Effector memory CD8-positive, alpha-beta T cell (primary cell): ENCODE measurements around the gene AIRE.

ENCODE experiments used
- ATAC-seq: fragments of 150-1000 bp; cut with Tn5 transposase; replicated peaks from 2 replicates; pipeline ENCODE4 v1.10.0; 2021; ENCODE audit warnings: mild to moderate bottlenecking, moderate library complexity
- DNase-seq, 3 experiments: peaks; one replicate each; pipeline ENCODE4 v3.0.0; 2021
- H3K27ac Mint-ChIP-seq, 2 donors: one replicate each; pipeline ENCODE4 v1.8.0; 2022; ENCODE audit warnings: mild to moderate bottlenecking in 2 of 2, mixed read lengths in 2 of 2, moderate library complexity in 2 of 2
- H3K27me3 Mint-ChIP-seq, 2 donors: one replicate each; pipeline ENCODE4 v1.8.0; 2022; ENCODE audit warnings: mixed read lengths in 2 of 2
- H3K36me3 Mint-ChIP-seq: one replicate; pipeline ENCODE4 v1.8.0; 2022; ENCODE audit warnings: mild to moderate bottlenecking, moderate library complexity, mixed read lengths; ENCODE audit not compliant: insufficient read depth
- H3K4me1 Mint-ChIP-seq, 2 donors: one replicate each; pipeline ENCODE4 v1.8.0; 2022; ENCODE audit warnings: low read depth in 2 of 2, mixed read lengths in 2 of 2
- H3K4me3 Mint-ChIP-seq, 2 donors: one replicate each; pipeline ENCODE4 v1.8.0; 2022; ENCODE audit warnings: mild to moderate bottlenecking in 2 of 2, mixed read lengths in 2 of 2, moderate library complexity in 2 of 2
- H3K9me3 Mint-ChIP-seq, 2 donors: one replicate each; pipeline ENCODE4 v1.8.0; 2022; ENCODE audit warnings: mixed read lengths in 2 of 2

AIRE gene

GRCh38 chr21:44324106-44324853 is 38.6 kb downstream of the AIRE start:
- peaks cover 16% of the 10 kb centered on the region for H3K36me3 Mint-ChIP-seq

GRCh38 chr21:44324854-44325107 is 39.1 kb downstream of the AIRE start:
- Mint-ChIP-seq H3K9me3 (no peaks in the 10 kb centered on the region), H3K36me3 (peaks cover 19% of the 10 kb centered on the region), H3K4me3 (no peak overlapping the region), H3K4me1 (peaks cover 0 to 3% of the 10 kb centered on the region in 2 donors), H3K27ac (no peak overlapping the region), H3K27me3 (no peaks in the 10 kb centered on the region)
- DNase-seq (no peak), ATAC-seq (no peak)

More at GRCh38 chr21:44324106-44324853, 38.6 kb downstream of the AIRE start:
- no peak overlapping the region for H3K27ac Mint-ChIP-seq
- DNase-seq (no peak), ATAC-seq (no peak)
- H3K9me3 Mint-ChIP-seq, result no peaks in the 10 kb centered on the region
- H3K4me1 Mint-ChIP-seq, result peaks cover 0 to 3% of the 10 kb centered on the region in 2 donors
- no peak overlapping the region for H3K4me3 Mint-ChIP-seq
- no peaks in the 10 kb centered on the region for H3K27me3 Mint-ChIP-seq

GRCh38 chr21:44325386-44326271 is 40.0 kb downstream of the AIRE start:
- Mint-ChIP-seq H3K27me3 (no peaks in the 10 kb centered on the region), H3K4me1 (peaks cover 0 to 3% of the 10 kb centered on the region in 2 donors), H3K4me3 (no peak overlapping the region), H3K36me3 (peaks cover 19% of the 10 kb centered on the region), H3K27ac (no peak overlapping the region), H3K9me3 (no peaks in the 10 kb centered on the region)
- no peak for DNase-seq
- ATAC-seq, result no peak

GRCh38 chr21:44326272-44326647 is 40.6 kb downstream of the AIRE start:
- Mint-ChIP-seq H3K4me3 (no peak overlapping the region), H3K9me3 (no peaks in the 10 kb centered on the region), H3K27me3 (no peaks in the 10 kb centered on the region), H3K4me1 (peaks cover 0 to 3% of the 10 kb centered on the region in 2 donors), H3K27ac (no peak overlapping the region), H3K36me3 (peaks cover 22% of the 10 kb centered on the region)
- no peak for DNase-seq
- no peak for ATAC-seq

- Mint-ChIP-seq H3K4me1 (peaks cover 0 to 3% of the 10 kb centered on the region in 2 donors), H3K9me3 (no peaks in the 10 kb centered on the region), H3K4me3 (no peak overlapping the region), H3K27ac (peak overlapping the region in 1 of 2 donors; percentile 70), H3K36me3 (peaks cover 26% of the 10 kb centered on the region), H3K27me3 (no peaks in the 10 kb centered on the region)
- DNase-seq, result no peak
- no peak for ATAC-seq
Observed at GRCh38 chr21:44326716-44327602, 41.3 kb downstream of the AIRE start.

GRCh38 chr21:44327603-44327974 is 41.9 kb downstream of the AIRE start:
- peaks cover 26% of the 10 kb centered on the region for H3K36me3 Mint-ChIP-seq

GRCh38 chr21:44328242-44328895 is 42.7 kb downstream of the AIRE start:
- Mint-ChIP-seq H3K27me3 (no peaks in the 10 kb centered on the region), H3K4me1 (peaks cover 0 to 3% of the 10 kb centered on the region in 2 donors), H3K36me3 (peaks cover 27% of the 10 kb centered on the region), H3K27ac (peak overlapping the region; percentile 6 to 70), H3K9me3 (no peaks in the 10 kb centered on the region), H3K4me3 (no peak overlapping the region)
- ATAC-seq, result no peak
- no peak for DNase-seq

More at GRCh38 chr21:44327603-44327974, 41.9 kb downstream of the AIRE start:
- no peak overlapping the region for H3K4me3 Mint-ChIP-seq
- H3K4me1 Mint-ChIP-seq, result peaks cover 0 to 3% of the 10 kb centered on the region in 2 donors
- DNase-seq (no peak), ATAC-seq (no peak)
- peak overlapping the region in 1 of 2 donors; percentile 70 for H3K27ac Mint-ChIP-seq
- no peaks in the 10 kb centered on the region for H3K9me3 Mint-ChIP-seq
- H3K27me3 Mint-ChIP-seq, result no peaks in the 10 kb centered on the region

GRCh38 chr21:44329086-44329889 is 43.6 kb downstream of the AIRE start:
- Mint-ChIP-seq H3K27ac (peak overlapping the region in 1 of 2 donors; percentile 70), H3K27me3 (no peaks in the 10 kb centered on the region), H3K4me1 (peaks cover 0 to 3% of the 10 kb centered on the region in 2 donors), H3K9me3 (no peaks in the 10 kb centered on the region), H3K36me3 (peaks cover 27% of the 10 kb centered on the region), H3K4me3 (no peak overlapping the region)
- no peak for ATAC-seq
- DNase-seq, result no peak

GRCh38 chr21:44329971-44330681 is 44.5 kb downstream of the AIRE start:
- no peaks in the 10 kb centered on the region for H3K9me3 Mint-ChIP-seq
- H3K27ac Mint-ChIP-seq, result no peak overlapping the region
- H3K4me3 Mint-ChIP-seq, result no peak overlapping the region
- H3K36me3 Mint-ChIP-seq, result peaks cover 35% of the 10 kb centered on the region
- peaks cover 3% of the 10 kb centered on the region in 2 donors for H3K4me1 Mint-ChIP-seq
- ATAC-seq, result no peak
- H3K27me3 Mint-ChIP-seq, result no peaks in the 10 kb centered on the region
- DNase-seq, result no peak

- Mint-ChIP-seq H3K27ac (no peak overlapping the region), H3K4me3 (no peak overlapping the region), H3K36me3 (peaks cover 32% of the 10 kb centered on the region), H3K4me1 (peaks cover 3% of the 10 kb centered on the region in 2 donors), H3K9me3 (no peaks in the 10 kb centered on the region), H3K27me3 (no peaks in the 10 kb centered on the region)
- no peak for ATAC-seq
- DNase-seq, result no peak
Observed at GRCh38 chr21:44330698-44331097, 45.0 kb downstream of the AIRE start.

- DNase-seq (no peak), ATAC-seq (no peak)
- H3K4me1 Mint-ChIP-seq, result peaks cover 3% of the 10 kb centered on the region in 2 donors
- H3K27ac Mint-ChIP-seq, result no peak overlapping the region
- H3K9me3 Mint-ChIP-seq, result no peaks in the 10 kb centered on the region
- H3K27me3 Mint-ChIP-seq, result no peaks in the 10 kb centered on the region
- no peak overlapping the region for H3K4me3 Mint-ChIP-seq
- peaks cover 34% of the 10 kb centered on the region for H3K36me3 Mint-ChIP-seq
Observed at GRCh38 chr21:44331209-44331608, 45.5 kb downstream of the AIRE start.
